Measurements from ENCODE around the gene ARFGAP3.
"Not testable (repeated sequence)": the region's sequence is repeated elsewhere in the genome, so short reads cannot be mapped to it uniquely, and the experiment has no call there.

ARFGAP3 gene

DNA sequence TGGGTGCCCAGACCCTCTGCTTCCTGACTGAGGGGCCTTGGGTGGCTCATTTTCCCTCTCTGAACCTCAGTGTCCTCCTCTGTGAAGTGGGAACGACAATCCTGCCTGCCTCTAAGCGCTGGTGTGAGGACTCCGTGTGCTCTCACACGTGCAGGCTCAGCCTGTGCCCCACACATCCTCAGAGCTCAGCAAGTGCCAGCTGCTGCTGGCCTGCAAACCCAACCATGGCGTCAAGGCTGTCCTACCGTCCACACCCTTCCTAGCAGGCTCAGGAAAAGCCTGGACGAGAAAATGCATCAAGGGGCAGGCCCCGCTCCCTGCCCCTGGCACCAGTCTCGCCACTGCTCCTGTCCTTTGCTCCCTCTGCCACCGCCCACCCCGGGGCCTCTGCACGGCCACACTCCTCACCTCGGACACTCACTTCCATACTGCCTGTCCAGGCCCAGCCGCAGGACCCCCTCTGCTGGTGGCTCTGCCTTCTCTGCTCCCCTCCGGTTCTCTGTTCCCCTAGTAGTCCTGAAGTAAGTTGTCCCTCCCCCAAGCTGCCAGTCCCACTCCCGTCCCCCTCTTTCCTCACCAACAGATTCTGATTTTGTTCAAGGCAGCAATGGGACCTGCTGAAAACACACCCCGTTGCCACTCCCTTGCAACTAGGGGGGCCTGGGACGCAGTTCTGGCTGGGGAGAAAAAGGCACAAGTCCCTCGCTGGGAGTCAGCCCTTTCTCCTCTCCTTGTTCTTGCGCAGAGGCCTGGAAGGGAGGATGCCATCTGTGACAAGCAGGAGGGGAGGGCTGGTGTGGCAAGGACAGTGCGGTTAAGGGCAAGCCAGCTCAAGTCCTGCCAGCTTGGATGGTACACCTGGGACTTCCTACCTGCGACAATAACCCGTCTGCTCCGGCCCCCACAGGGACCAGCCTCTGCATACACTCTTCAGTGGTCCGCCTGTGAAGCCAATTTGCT, 62.2 kb downstream of the ARFGAP3 start:
- TF ChIP-seq POLR2A (IDR thresholded peaks at IDR 0.05; ENCODE audit: low read depth, low read length) = no peak
- no peak for DNase-seq (ENCODE audit: insufficient read length, low spot score)
- no peak for FAIRE-seq

GRCh38 chr22:42793848-42794405, 63.1 kb downstream of the ARFGAP3 start:
- DNase-seq (ENCODE audit: insufficient read length, low spot score) = no peak
- no peak for FAIRE-seq
- no peak for TF ChIP-seq POLR2A (IDR thresholded peaks at IDR 0.05; ENCODE audit: low read depth, low read length)

GRCh38 chr22:42792909-42793847, 63.9 kb downstream of the ARFGAP3 start:
- no peak for FAIRE-seq
- TF ChIP-seq POLR2A (IDR thresholded peaks at IDR 0.05; ENCODE audit: low read depth, low read length) = no peak
- no peak for DNase-seq (ENCODE audit: insufficient read length, low spot score)

- no peak for FAIRE-seq
- TF ChIP-seq POLR2A (IDR thresholded peaks at IDR 0.05; ENCODE audit: low read depth, low read length) = no peak
- no peak for DNase-seq (ENCODE audit: insufficient read length, low spot score)
These were observed 64.6 kb downstream of the ARFGAP3 start for GRCh38 chr22:42792453-42792908.

- DNase-seq (ENCODE audit: insufficient read length, low spot score) = no peak
- TF ChIP-seq POLR2A (IDR thresholded peaks at IDR 0.05; ENCODE audit: low read depth, low read length) = no peak
- no peak for FAIRE-seq
These were observed 65.2 kb downstream of the ARFGAP3 start for GRCh38 chr22:42791721-42792452.

DNA sequence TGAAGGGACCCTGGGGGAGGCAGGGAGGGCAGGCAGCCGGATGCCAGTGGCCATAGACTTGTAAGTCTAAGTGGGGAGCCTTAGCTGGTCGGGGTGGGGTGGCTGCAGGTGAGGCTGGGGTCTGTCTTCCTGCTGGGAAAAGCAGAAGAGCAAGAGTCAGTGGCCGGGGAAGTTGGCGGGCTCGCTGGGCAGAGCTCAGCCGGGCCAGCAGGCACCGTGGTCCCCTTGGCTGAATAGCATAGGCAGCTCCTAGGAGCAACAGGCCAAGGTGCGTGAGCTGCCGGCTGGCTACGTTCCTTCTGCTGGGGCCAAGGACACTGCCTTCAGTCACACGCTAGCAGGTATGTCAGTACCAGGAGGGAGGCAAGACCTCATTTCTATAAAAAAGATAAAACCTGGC, 68.6 kb downstream of the ARFGAP3 start:
- FAIRE-seq (no peak), DNase-seq (ENCODE audit: insufficient read length, low spot score) (no peak)
- TF ChIP-seq POLR2A (IDR thresholded peaks at IDR 0.05; ENCODE audit: low read depth, low read length) = no peak

DNA sequence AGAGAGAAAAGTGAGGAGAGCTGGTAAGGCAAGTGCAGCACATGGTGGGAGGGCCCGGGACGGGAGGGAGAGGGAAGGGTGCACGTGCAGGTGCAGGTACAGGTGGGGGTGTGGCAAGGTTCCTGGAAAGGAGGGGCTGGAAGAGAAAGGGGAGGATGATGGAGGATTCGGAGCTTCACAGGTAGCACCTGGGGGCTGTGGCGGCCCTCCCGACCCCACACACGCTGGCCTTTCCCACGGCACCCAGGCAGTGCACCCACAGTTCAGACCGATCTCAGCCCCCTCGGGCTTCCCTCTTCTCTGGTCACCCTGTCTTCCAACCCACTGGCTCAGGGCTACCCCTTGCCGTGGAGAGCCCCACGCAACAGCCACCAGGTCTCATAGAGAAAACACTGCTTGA, 69.1 kb downstream of the ARFGAP3 start:
- no peak for DNase-seq (ENCODE audit: insufficient read length, low spot score)
- no peak for TF ChIP-seq POLR2A (IDR thresholded peaks at IDR 0.05; ENCODE audit: low read depth, low read length)
- FAIRE-seq = no peak

GRCh38 chr22:42787357-42787736, 69.7 kb downstream of the ARFGAP3 start:
- DNase-seq (ENCODE audit: insufficient read length, low spot score) (no peak), FAIRE-seq (no peak)
- no peak for TF ChIP-seq POLR2A (IDR thresholded peaks at IDR 0.05; ENCODE audit: low read depth, low read length)

GRCh38 chr22:42786606-42787356, 70.3 kb downstream of the ARFGAP3 start:
- TF ChIP-seq POLR2A (IDR thresholded peaks at IDR 0.05; ENCODE audit: low read depth, low read length) = no peak
- no peak for FAIRE-seq
- no peak for DNase-seq (ENCODE audit: insufficient read length, low spot score)

DNA sequence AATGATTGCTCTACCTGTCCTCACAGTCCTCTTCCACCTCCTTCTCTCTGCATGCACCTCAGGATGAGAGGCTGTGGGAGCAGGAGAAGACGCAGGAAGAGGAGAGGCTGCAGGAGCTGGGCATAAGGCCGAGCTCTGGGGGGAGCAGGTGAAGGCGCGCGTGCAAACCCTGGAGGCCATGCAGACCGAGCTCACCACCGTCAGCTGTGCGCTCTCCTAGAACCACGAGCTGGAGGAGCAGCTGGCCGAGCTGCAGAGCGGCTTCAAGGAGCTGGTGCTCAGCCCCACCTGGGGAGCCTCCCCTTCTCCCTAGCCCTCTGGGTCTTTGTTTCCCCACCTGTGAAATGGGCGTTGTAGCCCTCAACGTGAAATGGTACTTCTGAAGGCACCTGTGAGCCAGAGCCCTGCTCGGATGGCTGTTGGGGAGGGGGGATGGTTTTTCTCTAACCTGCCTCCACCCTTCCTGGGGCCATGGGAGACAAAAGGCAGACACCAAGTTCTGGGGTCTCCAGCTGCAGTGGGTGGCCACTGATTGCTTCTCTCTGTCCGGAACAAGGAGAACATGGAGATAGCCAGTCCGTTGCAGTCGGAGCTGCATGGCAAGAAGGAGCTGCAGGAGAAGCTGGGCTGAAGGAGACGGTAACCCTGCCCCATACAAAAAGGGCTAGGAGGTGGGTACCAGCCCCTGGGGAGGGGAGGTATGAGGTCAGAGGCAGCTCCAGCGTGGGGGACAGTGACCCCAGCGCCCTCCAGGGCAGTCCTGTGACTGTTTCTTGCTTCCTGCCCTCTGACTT, 71.2 kb downstream of the ARFGAP3 start:
- DNase-seq (ENCODE audit: insufficient read length, low spot score) (no peak), FAIRE-seq (no peak)
- TF ChIP-seq POLR2A (IDR thresholded peaks at IDR 0.05; ENCODE audit: low read depth, low read length) = no peak

GRCh38 chr22:42782306-42782705, 74.8 kb downstream of the ARFGAP3 start:
- not testable (repeated sequence) for FAIRE-seq; DNase-seq (ENCODE audit: insufficient read length, low spot score)

GRCh38 chr22:42780070-42780540, 77.0 kb downstream of the ARFGAP3 start:
- FAIRE-seq (peak; percentile 85), DNase-seq (ENCODE audit: insufficient read length, low spot score) (peak; percentile 40)
- no peak for TF ChIP-seq POLR2A (IDR thresholded peaks at IDR 0.05; ENCODE audit: low read depth, low read length)

All from H54 (cell line).